ENCODE results near the gene OPN4. TPM values are rescaled to one million over a fixed set of nuclear protein-coding genes. Genes with fewer than 3 reads are reported as not detected.

The OPN4 gene
- total and polyA plus RNA-seq, 5 experiments from 2014 or later, result not detected

GRCh38 chr10:86681047-86681446 lies 26.7 kb downstream of the OPN4 start:
- H3K9me3 Mint-ChIP-seq, result no peaks in the 10 kb centered on the region
- no peaks in the 10 kb centered on the region for H3K36me3 Mint-ChIP-seq
- H3K27me3 Mint-ChIP-seq, result peaks cover 0 to 13% (median 4%) of the 10 kb centered on the region in 5 donors
- POLR2A ChIA-PET, result no interaction called here
- H3K4me3 Mint-ChIP-seq, result no peak overlapping the region
- DNase-seq (no peak), ATAC-seq (no peak)
- peaks cover 0 to 4% (median 0%) of the 10 kb centered on the region in 4 donors for H3K4me1 Mint-ChIP-seq
- H3K27ac Mint-ChIP-seq, result no peak overlapping the region

DNA sequence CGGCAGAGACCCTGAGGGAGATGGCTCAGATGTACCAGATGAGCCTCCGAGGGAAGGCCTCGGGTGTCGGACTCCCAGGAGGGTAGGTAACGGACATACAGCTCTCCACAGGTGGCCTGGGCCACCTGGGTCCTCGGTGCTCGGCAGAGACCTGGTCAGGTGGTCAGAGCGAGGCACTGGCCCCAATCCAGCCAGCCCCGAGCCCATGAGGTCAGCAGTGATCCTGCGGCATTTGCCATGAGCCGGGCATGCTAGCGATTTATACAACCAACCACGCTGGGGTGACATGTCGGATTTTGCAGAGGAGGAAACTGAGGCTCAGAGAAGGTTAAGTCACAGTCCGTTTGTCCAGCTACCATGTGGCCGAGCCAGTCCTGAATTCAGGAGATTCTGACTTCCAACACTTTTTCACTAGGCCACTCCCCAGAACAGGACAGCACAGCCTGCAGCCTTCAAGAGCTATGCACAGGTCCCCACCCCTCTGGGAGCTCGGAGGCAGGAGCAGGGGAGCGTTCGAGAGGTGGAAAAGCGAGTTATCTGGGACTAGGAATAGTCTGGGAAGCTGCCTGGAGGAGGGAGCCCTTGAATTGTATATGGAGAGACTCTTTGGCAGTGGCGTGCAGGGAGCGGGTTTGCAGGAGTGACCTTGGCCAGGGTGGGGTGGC lies 27.5 kb downstream of the OPN4 start:
- Mint-ChIP-seq H3K4me1 (peaks cover 0 to 4% (median 0%) of the 10 kb centered on the region in 4 donors), H3K4me3 (no peak overlapping the region), H3K9me3 (no peaks in the 10 kb centered on the region), H3K36me3 (no peaks in the 10 kb centered on the region), H3K27ac (no peak overlapping the region), H3K27me3 (peaks cover 0 to 13% (median 4%) of the 10 kb centered on the region in 5 donors)
- POLR2A ChIA-PET, result interaction anchor here (0.7 kb wide), 1 partner anchor 325 kb away, joined by 3 read pairs; no protein-coding TSS in a partner anchor
- DNase-seq (no peak), ATAC-seq (no peak)

DNA sequence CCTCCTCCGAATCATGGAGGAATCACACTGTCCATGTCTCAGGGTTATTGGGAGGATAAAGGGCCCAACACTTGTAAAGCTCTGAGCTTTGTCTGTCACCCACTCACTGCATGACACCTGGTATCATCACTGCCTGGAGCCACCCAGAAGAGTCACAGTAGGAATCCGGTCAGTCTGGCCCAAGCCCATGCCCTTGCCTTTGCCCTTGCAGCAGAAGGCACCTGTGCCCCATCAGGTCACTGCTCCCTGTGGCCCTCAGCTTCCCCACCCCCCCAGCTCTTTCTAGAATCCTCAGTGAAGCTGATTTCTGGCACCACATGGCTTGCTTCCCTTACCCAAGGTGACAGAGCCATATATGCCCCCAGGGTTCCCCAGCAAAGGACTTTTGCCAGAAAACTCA lies 28.3 kb downstream of the OPN4 start:
- no peak overlapping the region for H3K27ac Mint-ChIP-seq
- H3K4me3 Mint-ChIP-seq, result no peak overlapping the region
- no peaks in the 10 kb centered on the region for H3K9me3 Mint-ChIP-seq
- DNase-seq, result no peak
- peaks cover 0 to 4% (median 0%) of the 10 kb centered on the region in 4 donors for H3K4me1 Mint-ChIP-seq
- POLR2A ChIA-PET, result interaction anchor here (0.7 kb wide), 1 partner anchor 324 kb away, joined by 3 read pairs; no protein-coding TSS in a partner anchor
- no peaks in the 10 kb centered on the region for H3K36me3 Mint-ChIP-seq
- H3K27me3 Mint-ChIP-seq, result peaks cover 0 to 13% (median 4%) of the 10 kb centered on the region in 5 donors
- ATAC-seq, result no peak

- H3K27me3 Mint-ChIP-seq, result peaks cover 0 to 13% (median 4%) of the 10 kb centered on the region in 5 donors
- no peak overlapping the region for H3K4me3 Mint-ChIP-seq
- no peaks in the 10 kb centered on the region for H3K36me3 Mint-ChIP-seq
- POLR2A ChIA-PET, result interaction anchor here (0.5 kb wide), 1 partner anchor 255 kb away, joined by 5 read pairs; no protein-coding TSS in a partner anchor
- no peaks in the 10 kb centered on the region for H3K9me3 Mint-ChIP-seq
- no peak for DNase-seq
- H3K27ac Mint-ChIP-seq, result peak overlapping the region in 1 of 10 donors; percentile 52
- ATAC-seq, result no peak
- H3K4me1 Mint-ChIP-seq, result peaks cover 0 to 13% (median 4%) of the 10 kb centered on the region in 4 donors
Observed at GRCh38 chr10:86684331-86685097, 30.2 kb downstream of the OPN4 start.

DNA sequence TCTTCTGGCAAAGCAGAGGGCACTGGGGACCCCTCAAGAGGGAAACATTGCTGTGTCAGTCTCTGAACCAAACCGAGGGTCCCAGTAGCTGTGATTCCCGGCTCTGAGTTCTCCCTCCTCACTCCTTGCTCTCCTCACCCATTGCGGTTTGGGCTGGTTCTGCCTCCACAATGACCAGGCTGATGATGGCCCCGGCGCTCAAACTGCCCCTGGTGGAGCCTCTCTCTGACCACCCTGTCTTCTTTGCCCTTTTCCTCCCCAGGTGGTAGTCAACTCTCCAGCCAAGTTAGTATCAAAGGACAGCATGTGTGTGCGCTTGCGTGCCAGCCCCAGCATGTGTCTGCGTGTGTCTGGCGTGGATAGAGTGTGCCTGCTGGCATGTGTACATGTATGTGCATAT lies 31.1 kb downstream of the OPN4 start:
- no peaks in the 10 kb centered on the region for H3K9me3 Mint-ChIP-seq
- H3K36me3 Mint-ChIP-seq, result no peaks in the 10 kb centered on the region
- no peak overlapping the region for H3K27ac Mint-ChIP-seq
- H3K4me3 Mint-ChIP-seq, result no peak overlapping the region
- POLR2A ChIA-PET, result no interaction called here
- ATAC-seq (no peak), DNase-seq (no peak)
- peaks cover 0 to 11% (median 7%) of the 10 kb centered on the region in 5 donors for H3K27me3 Mint-ChIP-seq
- peaks cover 0 to 13% (median 4%) of the 10 kb centered on the region in 4 donors for H3K4me1 Mint-ChIP-seq

- ATAC-seq (no peak), DNase-seq (no peak)
- Mint-ChIP-seq H3K27ac (no peak overlapping the region), H3K9me3 (no peaks in the 10 kb centered on the region), H3K27me3 (peaks cover 0 to 11% (median 8%) of the 10 kb centered on the region in 5 donors), H3K36me3 (no peaks in the 10 kb centered on the region), H3K4me1 (peaks cover 0 to 13% (median 4%) of the 10 kb centered on the region in 4 donors), H3K4me3 (no peak overlapping the region)
- POLR2A ChIA-PET, result interaction anchor here (0.7 kb wide), 1 partner anchor 213 kb away, joined by 4 read pairs; no protein-coding TSS in a partner anchor
Observed at GRCh38 chr10:86685893-86686632, 31.7 kb downstream of the OPN4 start.

DNA sequence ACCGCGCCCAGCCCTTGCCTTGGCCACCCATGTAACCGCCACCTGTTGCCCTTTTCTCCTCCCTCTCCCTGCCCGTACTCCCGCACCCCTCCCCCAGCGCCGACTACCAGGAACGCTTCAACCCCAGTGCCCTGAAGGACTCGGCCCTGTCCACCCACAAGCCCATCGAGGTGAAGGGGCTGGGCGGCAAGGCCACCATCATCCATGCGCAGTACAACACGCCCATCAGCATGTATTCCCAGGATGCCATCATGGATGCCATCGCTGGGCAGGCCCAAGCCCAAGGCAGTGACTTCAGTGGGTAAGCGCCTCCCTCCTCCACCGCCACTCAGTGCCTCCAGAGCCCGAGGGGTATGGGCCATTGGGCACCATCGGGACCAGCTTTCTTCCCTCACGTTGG lies 32.6 kb downstream of the OPN4 start:
- ATAC-seq (no peak), DNase-seq (no peak)
- H3K36me3 Mint-ChIP-seq, result no peaks in the 10 kb centered on the region
- H3K4me3 Mint-ChIP-seq, result no peak overlapping the region
- POLR2A ChIA-PET, result no interaction called here
- H3K4me1 Mint-ChIP-seq, result peaks cover 0 to 13% (median 4%) of the 10 kb centered on the region in 4 donors
- H3K27ac Mint-ChIP-seq, result no peak overlapping the region
- H3K27me3 Mint-ChIP-seq, result peaks cover 0 to 11% (median 6%) of the 10 kb centered on the region in 5 donors
- no peaks in the 10 kb centered on the region for H3K9me3 Mint-ChIP-seq

DNA sequence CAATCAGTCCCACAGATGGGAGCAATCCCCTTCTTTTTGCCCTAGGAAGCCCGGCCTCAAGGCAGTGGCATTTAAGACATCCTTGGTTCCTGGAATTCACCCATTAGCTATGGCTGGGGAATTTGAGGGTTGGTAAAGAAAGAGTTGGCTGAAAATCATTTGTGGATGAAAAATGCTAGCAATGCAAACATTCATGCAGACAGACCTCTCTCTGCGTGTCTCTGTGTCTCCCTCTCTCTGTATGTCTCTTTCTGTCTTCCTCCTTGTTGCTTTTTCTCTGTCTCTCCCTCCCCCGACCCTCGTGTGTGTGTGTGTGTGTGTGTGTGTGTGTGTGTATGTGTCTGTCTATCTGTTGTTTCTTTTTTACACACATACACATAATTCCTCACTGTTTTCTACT lies 33.4 kb downstream of the OPN4 start:
- peaks cover 0 to 13% (median 4%) of the 10 kb centered on the region in 4 donors for H3K4me1 Mint-ChIP-seq
- H3K9me3 Mint-ChIP-seq, result no peaks in the 10 kb centered on the region
- no peak overlapping the region for H3K27ac Mint-ChIP-seq
- POLR2A ChIA-PET, result no interaction called here
- no peak overlapping the region for H3K4me3 Mint-ChIP-seq
- no peak for DNase-seq
- peaks cover 0 to 11% (median 4%) of the 10 kb centered on the region in 5 donors for H3K27me3 Mint-ChIP-seq
- H3K36me3 Mint-ChIP-seq, result no peaks in the 10 kb centered on the region
- no peak for ATAC-seq

DNA sequence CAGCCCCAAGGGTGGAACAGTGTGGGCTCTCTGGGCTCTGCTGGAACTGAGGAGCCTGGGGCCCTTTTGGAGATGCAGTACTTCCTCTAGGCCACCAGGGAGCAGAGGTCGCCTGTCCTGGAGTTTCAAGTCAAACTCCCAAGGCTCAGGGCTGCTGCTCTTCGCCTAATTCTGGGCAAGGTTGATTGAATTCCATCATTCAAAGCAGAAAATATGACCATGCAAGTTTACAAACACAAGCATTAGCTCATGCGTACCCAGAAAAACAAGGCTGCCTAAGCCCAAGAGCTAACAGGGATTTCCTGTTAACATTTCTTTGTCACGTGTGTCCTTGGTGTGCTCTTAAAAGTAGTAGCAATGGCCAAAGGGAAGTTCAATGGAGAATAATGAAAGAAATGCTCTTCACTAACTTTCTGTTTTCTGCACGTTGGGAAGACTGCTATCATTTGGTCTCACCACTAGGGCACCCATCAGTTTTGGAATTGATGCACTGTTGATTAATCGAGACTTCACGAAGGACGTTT lies 34.1 kb downstream of the OPN4 start:
- H3K9me3 Mint-ChIP-seq, result no peaks in the 10 kb centered on the region
- POLR2A ChIA-PET, result interaction anchor here (0.7 kb wide), 1 partner anchor 63 kb away, joined by 3 read pairs; no protein-coding TSS in a partner anchor
- peaks cover 0 to 9% (median 4%) of the 10 kb centered on the region in 5 donors for H3K27me3 Mint-ChIP-seq
- peak overlapping the region in 1 of 10 donors; percentile 65 for H3K27ac Mint-ChIP-seq
- no peaks in the 10 kb centered on the region for H3K36me3 Mint-ChIP-seq
- H3K4me3 Mint-ChIP-seq, result no peak overlapping the region
- ATAC-seq (peak; percentile 84 to 90), DNase-seq (peak in 9 of 10 donors; percentile 13 to 52 (median 36))
- H3K4me1 Mint-ChIP-seq, result peaks cover 0 to 13% (median 4%) of the 10 kb centered on the region in 4 donors

- Mint-ChIP-seq H3K27ac (peak overlapping the region in 1 of 10 donors; percentile 65), H3K9me3 (no peaks in the 10 kb centered on the region), H3K4me3 (no peak overlapping the region), H3K27me3 (peaks cover 0 to 9% (median 4%) of the 10 kb centered on the region in 5 donors), H3K36me3 (no peaks in the 10 kb centered on the region), H3K4me1 (peaks cover 2 to 13% (median 5%) of the 10 kb centered on the region in 4 donors)
- DNase-seq, result no peak
- ATAC-seq, result no peak
- POLR2A ChIA-PET, result no interaction called here
Observed at GRCh38 chr10:86689146-86689545, 34.8 kb downstream of the OPN4 start.

GRCh38 chr10:86690231-86690630 lies 35.9 kb downstream of the OPN4 start:
- Mint-ChIP-seq H3K27me3 (peaks cover 0 to 8% (median 4%) of the 10 kb centered on the region in 5 donors), H3K9me3 (no peaks in the 10 kb centered on the region), H3K4me3 (no peak overlapping the region), H3K27ac (no peak overlapping the region), H3K4me1 (peaks cover 2 to 13% (median 5%) of the 10 kb centered on the region in 4 donors), H3K36me3 (no peaks in the 10 kb centered on the region)
- POLR2A ChIA-PET, result no interaction called here
- no peak for ATAC-seq
- DNase-seq, result no peak

DNA sequence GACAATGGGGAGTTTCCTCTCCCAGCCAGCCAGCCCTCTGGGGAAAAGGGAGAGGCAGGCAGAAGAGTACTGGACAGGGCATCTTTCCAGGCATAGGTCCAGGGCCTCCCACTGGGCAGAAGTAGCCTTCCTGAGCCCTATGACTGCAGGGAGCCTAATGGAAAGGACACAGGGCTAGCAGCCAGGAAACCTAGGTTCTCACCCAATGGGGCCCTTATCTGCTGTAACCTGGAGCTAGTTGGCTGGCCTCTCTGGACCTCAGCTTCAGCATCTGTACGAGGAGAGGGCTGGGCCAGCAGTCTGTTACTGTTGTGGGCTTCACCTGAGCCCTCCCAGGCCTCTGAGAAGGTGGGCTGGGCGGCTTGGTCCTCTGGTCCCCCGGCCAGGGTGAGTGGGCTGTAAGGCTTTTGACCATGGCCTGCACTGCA lies 36.3 kb downstream of the OPN4 start:
- peaks cover 0 to 4% (median 3%) of the 10 kb centered on the region in 5 donors for H3K27me3 Mint-ChIP-seq
- H3K4me3 Mint-ChIP-seq, result no peak overlapping the region
- ATAC-seq (no peak), DNase-seq (no peak)
- no peaks in the 10 kb centered on the region for H3K36me3 Mint-ChIP-seq
- H3K9me3 Mint-ChIP-seq, result no peaks in the 10 kb centered on the region
- H3K27ac Mint-ChIP-seq, result no peak overlapping the region
- peaks cover 2 to 13% (median 5%) of the 10 kb centered on the region in 4 donors for H3K4me1 Mint-ChIP-seq
- POLR2A ChIA-PET, result no interaction called here

All from naive thymus-derived CD8-positive, alpha-beta T cell (primary cell).